Stimulated activated memory B cell treated with anti-CD40 and anti-IgM and Interleukin-4, amounts not matched to agents 10 μg/mL and 1 μg/mL and 100 μg/mL, for 72 hours (primary cell): Measurements from ENCODE around the gene ABLIM2.

ENCODE experiments used
- ATAC-seq: fragments of 150-1000 bp; cut with Tn5 transposase; 2 replicates; pipeline ENCODE4 v1.10.0; 2021
- H3K27ac Mint-ChIP-seq: one replicate; pipeline ENCODE4 v1.8.0; 2022; ENCODE audit warnings: mild to moderate bottlenecking, mixed read lengths
- H3K27me3 Mint-ChIP-seq: one replicate; pipeline ENCODE4 v1.8.0; 2022; ENCODE audit warnings: mixed read lengths
- H3K36me3 Mint-ChIP-seq: one replicate; pipeline ENCODE4 v1.8.0; 2022; ENCODE audit warnings: mixed read lengths
- H3K4me1 Mint-ChIP-seq: one replicate; pipeline ENCODE4 v1.8.0; 2022; ENCODE audit warnings: mixed read lengths
- H3K4me3 Mint-ChIP-seq: one replicate; pipeline ENCODE4 v1.8.0; 2022; ENCODE audit warnings: mild to moderate bottlenecking, moderate library complexity, mixed read lengths
- H3K9me3 Mint-ChIP-seq: one replicate; pipeline ENCODE4 v1.8.0; 2022; ENCODE audit warnings: mixed read lengths

The ABLIM2 gene

DNA sequence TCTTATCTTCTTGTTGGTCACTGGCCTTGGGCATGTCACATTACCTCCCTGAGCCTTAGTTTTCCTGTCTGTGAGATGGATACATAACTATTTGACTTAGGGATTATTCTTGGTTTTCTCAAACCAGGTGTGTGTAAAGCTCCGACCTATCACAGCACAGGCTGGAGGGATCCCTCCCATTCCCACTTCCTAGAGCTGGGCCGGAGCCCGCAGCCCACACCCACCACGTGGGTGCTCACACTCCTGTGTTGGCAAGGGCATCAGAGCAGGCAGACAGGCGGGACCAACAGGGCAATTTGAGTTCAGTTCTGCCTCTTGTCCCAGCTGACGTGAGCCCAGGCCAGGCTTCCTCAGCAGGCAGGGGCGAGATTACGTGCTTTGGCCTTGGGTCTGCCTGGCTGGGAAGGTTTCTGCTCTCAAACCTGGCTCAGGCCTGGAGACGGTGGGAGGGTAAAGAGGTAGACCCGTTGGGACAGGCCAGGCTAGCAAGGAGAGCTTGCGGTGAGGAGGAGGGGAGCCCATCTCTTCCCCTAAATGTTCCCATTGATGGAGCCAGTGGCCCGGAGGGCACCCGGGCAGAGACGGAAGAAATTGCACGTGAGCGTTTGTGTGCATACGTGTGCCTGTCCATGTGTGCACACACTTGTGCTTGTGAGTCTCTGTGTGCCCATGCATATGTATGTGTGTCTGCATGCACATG, 39.7 kb upstream of the ABLIM2 start:
- Mint-ChIP-seq H3K4me3 (peak overlapping the region; percentile 98), H3K4me1 (peaks cover 79% of the 10 kb centered on the region), H3K36me3 (peaks cover 13% of the 10 kb centered on the region), H3K9me3 (no peaks in the 10 kb centered on the region), H3K27ac (peak overlapping the region; percentile 98), H3K27me3 (no peaks in the 10 kb centered on the region)
- peak; percentile 2 for ATAC-seq

DNA sequence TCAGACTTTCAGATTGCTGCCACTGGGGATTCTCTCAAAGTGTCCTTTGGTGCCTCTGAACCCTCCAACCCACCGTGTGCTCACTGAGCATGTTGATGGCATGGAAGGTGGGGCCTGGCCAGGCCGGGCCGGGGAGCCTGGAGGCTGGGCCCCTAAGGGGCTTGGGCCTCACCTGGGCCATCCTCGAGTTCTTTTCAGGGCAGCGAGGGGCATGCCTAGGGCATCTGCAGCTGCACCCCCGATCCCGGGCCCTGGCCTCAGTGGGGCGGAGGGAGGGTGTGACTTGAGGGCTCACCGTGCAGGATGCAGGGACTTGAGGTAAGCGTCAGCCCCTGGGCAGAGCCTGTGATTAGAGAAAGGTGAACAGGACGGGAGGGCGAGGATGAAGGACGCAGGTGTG, 38.9 kb upstream of the ABLIM2 start:
- no peak overlapping the region for H3K4me3 Mint-ChIP-seq
- H3K36me3 Mint-ChIP-seq = peaks cover 13% of the 10 kb centered on the region
- ATAC-seq = no peak
- no peaks in the 10 kb centered on the region for H3K9me3 Mint-ChIP-seq
- peak overlapping the region; percentile 76 for H3K27ac Mint-ChIP-seq
- H3K27me3 Mint-ChIP-seq = no peaks in the 10 kb centered on the region
- H3K4me1 Mint-ChIP-seq = peaks cover 79% of the 10 kb centered on the region

DNA sequence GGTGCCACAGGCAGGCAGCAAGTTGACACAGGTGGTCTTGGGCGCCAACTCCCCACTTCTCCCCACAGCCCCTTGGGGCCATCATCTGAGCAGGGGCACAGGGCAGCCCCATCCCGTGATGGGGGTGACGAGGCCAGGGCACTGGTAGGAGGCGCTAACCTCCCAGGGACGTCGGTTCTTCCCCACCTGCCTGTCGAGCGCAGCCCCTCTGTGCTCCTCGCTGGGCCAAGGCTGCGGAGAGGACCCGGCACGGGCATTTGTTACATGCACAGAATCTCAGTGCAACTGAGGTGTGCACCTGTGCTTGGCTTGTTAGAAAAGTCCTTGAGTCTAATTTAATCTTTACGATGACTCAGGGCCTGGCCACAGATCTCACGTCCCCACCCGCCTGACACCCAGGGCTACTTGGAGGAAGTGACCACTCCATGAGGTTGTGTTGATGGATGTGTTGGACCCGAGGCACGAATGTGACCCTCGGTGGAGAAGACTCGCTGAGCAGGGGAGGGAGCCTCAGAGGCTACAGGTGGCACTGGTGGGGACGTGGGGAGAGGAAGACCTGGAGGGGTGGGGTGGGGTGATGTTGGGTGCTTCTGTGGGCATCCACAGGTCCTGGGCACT, 37.3 kb upstream of the ABLIM2 start:
- no peaks in the 10 kb centered on the region for H3K9me3 Mint-ChIP-seq
- H3K36me3 Mint-ChIP-seq = peaks cover 4% of the 10 kb centered on the region
- H3K27me3 Mint-ChIP-seq = peaks cover 5% of the 10 kb centered on the region
- H3K4me1 Mint-ChIP-seq = peaks cover 75% of the 10 kb centered on the region
- no peak overlapping the region for H3K4me3 Mint-ChIP-seq
- ATAC-seq = no peak
- peak overlapping the region; percentile 76 for H3K27ac Mint-ChIP-seq

DNA sequence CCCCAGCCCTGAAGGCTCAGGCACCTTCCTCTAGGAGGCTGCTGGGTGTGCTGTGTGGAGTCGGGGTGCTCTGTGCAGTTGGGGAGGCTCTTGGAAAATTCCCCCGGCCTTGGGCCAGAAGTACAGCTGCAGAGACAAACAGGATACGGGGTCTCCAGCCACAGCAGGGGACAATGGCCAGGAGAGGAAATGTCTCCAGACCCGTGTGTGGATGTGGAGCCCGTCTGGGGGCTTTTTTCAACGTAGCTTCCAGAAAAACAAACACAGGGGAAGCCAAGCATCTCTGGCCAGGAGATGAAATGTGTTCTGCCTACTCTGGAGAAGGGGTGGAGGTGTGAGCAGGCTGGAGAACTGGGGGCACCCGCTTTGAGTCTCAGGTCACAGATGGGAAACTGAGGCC, 36.8 kb upstream of the ABLIM2 start:
- Mint-ChIP-seq H3K9me3 (no peaks in the 10 kb centered on the region), H3K4me1 (peaks cover 75% of the 10 kb centered on the region), H3K27me3 (peaks cover 10% of the 10 kb centered on the region), H3K36me3 (no peaks in the 10 kb centered on the region), H3K4me3 (no peak overlapping the region), H3K27ac (peak overlapping the region; percentile 38)
- no peak for ATAC-seq

DNA sequence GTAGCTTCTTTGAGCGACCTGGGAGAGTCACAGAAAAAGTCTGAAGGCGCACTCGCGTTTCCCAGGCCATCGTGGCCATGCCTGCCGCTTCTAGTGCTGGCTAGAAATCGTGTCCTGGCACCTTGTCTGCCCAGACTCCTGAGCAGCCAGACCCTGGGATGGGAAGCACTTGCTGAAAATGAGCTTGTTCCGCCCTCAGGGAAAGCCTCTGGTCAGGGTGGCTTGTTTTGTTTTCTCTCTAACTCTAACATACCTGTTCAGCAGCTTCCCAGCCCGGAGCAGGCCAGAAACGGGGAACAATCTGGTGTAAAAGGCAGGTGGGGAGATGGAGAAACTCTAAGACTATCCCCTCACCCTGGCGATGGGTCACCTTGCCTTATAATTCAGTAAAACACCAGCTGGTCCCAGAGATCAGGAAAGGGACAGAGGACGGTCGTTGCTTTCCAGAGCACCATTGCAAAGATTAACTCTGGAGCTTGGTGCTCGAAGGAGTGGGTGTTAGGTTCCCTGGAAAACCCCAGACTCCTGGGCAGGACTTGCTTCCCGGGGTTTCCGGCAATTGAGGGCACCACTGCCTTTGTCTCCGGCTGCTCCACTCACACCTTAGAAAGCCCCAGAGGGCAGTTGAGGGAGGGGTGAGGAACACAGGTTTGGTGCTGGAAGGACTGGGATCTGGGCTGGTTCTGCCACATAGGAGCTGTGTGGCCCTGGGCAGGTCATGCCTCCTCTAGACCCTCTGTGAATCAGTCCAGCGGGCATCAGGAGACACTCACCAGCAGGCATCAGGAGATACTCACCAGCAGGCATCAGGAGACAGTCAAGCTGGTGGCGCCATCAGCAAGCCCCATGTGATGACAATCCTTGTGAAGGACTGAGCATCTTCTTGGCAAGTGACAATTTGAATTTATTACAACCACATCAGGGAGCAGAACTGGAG, 36.0 kb upstream of the ABLIM2 start:
- H3K27me3 Mint-ChIP-seq = peaks cover 18% of the 10 kb centered on the region
- ATAC-seq = no peak
- no peaks in the 10 kb centered on the region for H3K36me3 Mint-ChIP-seq
- H3K9me3 Mint-ChIP-seq = no peaks in the 10 kb centered on the region
- no peak overlapping the region for H3K4me3 Mint-ChIP-seq
- peak overlapping the region; percentile 38 for H3K27ac Mint-ChIP-seq
- H3K4me1 Mint-ChIP-seq = peaks cover 71% of the 10 kb centered on the region

DNA sequence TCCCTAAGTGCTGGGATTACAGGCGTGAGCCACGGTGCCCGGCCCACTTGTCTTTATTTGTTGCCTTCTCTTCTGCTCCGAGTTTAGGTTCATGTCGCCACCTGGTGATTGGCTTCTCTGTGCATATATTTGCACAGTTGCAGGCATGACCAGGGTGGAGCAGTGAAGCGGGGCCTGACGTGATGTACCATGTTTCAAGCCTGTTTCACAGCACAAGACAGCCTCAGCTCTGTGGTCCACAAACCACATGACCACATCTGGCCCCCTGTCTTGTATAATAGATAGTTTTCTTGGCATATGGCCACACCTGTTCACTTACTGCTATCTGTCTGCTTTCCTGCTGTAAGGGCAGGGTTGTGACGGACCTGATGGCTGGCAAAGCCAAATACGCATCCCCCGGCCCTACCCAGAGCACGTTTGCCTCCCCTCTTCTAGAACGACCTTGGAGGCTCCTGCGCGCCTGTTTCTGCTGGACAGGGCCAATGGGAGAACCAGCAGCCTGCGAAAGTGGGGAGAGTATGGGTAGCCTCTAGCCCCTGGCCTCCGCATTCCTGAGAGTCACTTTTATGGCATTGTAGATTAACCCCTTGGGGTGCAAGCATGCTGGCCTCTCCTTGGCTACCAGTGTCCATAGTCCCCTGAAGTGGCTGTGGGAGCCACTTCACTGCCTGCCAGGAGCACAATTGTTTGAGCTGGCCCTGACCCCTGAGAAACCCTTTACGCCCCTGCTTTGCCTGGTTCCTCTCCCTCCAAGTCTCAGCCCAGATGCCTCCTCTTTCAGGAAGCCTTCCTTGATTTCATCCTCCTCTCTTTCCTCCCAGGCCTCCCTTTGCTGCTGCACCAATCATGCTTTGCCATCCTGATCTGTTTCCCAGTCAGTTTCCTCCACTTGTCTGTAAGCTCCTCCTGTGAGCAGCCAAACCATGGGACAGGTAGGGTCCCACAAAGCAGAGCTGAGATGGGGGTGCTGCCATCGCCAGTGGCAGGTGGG, 34.4 kb upstream of the ABLIM2 start:
- peak; percentile 89 for ATAC-seq
- Mint-ChIP-seq H3K36me3 (no peaks in the 10 kb centered on the region), H3K4me1 (peaks cover 64% of the 10 kb centered on the region), H3K4me3 (no peak overlapping the region), H3K27ac (peak overlapping the region; percentile 67), H3K27me3 (peaks cover 34% of the 10 kb centered on the region), H3K9me3 (no peaks in the 10 kb centered on the region)

DNA sequence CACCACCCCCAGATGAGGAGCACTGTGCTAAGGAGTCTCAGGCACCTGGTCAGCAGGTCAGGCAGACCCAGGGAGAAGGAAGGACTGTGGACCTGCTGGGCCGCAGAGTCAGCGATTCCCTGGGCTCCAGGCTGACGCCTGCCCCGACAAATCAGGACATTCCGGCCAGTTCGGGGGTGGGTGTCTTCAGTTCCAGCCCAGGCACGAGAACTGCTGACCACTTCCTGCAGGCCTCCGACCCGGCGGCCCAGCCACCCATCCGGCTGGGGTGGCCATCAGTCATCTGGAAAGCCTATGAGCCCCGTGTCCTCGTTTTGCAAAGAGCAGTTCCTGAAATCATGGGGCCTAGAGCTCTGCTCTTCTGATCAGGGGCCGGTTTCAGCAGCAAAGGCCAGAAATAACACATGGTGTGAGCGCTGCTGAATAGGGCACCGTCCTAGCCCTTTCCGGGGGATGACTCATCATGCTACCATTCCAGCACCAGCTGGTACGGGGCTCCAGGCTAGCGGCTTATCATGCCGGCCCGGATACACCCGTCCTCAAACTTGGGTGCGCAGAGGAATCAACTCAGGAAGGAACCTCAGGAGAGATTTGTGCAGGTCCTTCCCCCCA, 32.6 kb upstream of the ABLIM2 start:
- Mint-ChIP-seq H3K27me3 (peaks cover 52% of the 10 kb centered on the region), H3K27ac (peak overlapping the region; percentile 82)
- peak; percentile 69 for ATAC-seq

GRCh38 chr4:8189551-8190466, 31.2 kb upstream of the ABLIM2 start:
- Mint-ChIP-seq H3K9me3 (no peaks in the 10 kb centered on the region), H3K36me3 (no peaks in the 10 kb centered on the region), H3K27ac (peak overlapping the region; percentile 42), H3K4me1 (peaks cover 41% of the 10 kb centered on the region), H3K27me3 (peaks cover 57% of the 10 kb centered on the region), H3K4me3 (no peak overlapping the region)
- no peak for ATAC-seq

More for the DNA sequence above, 32.6 kb upstream of the ABLIM2 start:
- peak overlapping the region; percentile 9 for H3K4me3 Mint-ChIP-seq
- no peaks in the 10 kb centered on the region for H3K36me3 Mint-ChIP-seq
- no peaks in the 10 kb centered on the region for H3K9me3 Mint-ChIP-seq
- H3K4me1 Mint-ChIP-seq = peaks cover 46% of the 10 kb centered on the region

GRCh38 chr4:8188743-8189550, 30.3 kb upstream of the ABLIM2 start:
- ATAC-seq = no peak
- H3K4me1 Mint-ChIP-seq = peaks cover 41% of the 10 kb centered on the region
- no peaks in the 10 kb centered on the region for H3K36me3 Mint-ChIP-seq
- no peak overlapping the region for H3K4me3 Mint-ChIP-seq
- no peaks in the 10 kb centered on the region for H3K9me3 Mint-ChIP-seq
- peaks cover 57% of the 10 kb centered on the region for H3K27me3 Mint-ChIP-seq
- peak overlapping the region; percentile 42 for H3K27ac Mint-ChIP-seq

- no peaks in the 10 kb centered on the region for H3K36me3 Mint-ChIP-seq
- H3K27ac Mint-ChIP-seq = no peak overlapping the region
- H3K9me3 Mint-ChIP-seq = no peaks in the 10 kb centered on the region
- H3K4me3 Mint-ChIP-seq = no peak overlapping the region
- no peak for ATAC-seq
- H3K27me3 Mint-ChIP-seq = peaks cover 57% of the 10 kb centered on the region
- peaks cover 35% of the 10 kb centered on the region for H3K4me1 Mint-ChIP-seq
Measured at GRCh38 chr4:8188085-8188484, 29.5 kb upstream of the ABLIM2 start.

DNA sequence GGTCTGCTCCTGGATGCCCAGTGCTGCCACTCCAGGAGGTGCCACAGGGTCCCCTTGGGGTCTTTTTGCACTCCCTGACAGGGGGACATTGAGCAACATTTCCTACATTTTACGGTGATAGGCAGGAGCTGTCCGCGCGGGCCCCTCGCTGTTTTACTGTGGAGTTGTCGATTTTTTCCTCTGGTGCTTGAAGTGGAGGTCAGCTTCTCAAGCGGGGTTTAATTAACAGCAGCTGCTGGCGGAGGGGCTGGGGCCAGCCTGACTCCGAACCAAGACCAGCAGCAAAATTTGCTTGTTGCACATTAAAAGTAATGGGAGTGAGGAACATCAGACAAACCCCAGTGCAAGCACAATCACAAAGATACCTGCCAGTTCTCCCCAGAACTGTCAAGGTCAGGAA, 27.3 kb upstream of the ABLIM2 start:
- Mint-ChIP-seq H3K27ac (no peak overlapping the region), H3K27me3 (peaks cover 52% of the 10 kb centered on the region), H3K36me3 (no peaks in the 10 kb centered on the region), H3K4me1 (peaks cover 17% of the 10 kb centered on the region), H3K4me3 (no peak overlapping the region), H3K9me3 (no peaks in the 10 kb centered on the region)
- no peak for ATAC-seq

DNA sequence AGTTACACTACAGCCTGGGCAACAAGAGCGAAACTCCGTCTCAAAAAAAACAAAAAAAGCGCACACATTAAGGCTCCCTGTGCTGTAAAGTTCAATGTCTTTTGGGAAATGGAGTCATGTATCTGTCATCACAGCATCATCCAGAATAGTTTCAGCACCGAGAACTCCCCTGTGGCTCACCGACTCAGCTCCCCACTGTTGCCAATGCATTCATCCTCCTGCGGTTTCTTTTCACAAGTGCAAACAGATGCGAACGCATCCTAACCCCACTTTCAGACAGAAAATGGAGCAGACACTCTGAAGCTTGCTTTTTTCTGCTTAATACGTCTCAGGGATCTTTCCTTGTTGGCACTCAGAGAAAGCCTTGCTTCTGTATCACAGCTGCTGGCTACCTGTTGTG, 26.7 kb upstream of the ABLIM2 start:
- no peak for ATAC-seq
- no peaks in the 10 kb centered on the region for H3K36me3 Mint-ChIP-seq
- peaks cover 11% of the 10 kb centered on the region for H3K4me1 Mint-ChIP-seq
- no peak overlapping the region for H3K27ac Mint-ChIP-seq
- H3K9me3 Mint-ChIP-seq = no peaks in the 10 kb centered on the region
- no peak overlapping the region for H3K4me3 Mint-ChIP-seq
- peaks cover 45% of the 10 kb centered on the region for H3K27me3 Mint-ChIP-seq

DNA sequence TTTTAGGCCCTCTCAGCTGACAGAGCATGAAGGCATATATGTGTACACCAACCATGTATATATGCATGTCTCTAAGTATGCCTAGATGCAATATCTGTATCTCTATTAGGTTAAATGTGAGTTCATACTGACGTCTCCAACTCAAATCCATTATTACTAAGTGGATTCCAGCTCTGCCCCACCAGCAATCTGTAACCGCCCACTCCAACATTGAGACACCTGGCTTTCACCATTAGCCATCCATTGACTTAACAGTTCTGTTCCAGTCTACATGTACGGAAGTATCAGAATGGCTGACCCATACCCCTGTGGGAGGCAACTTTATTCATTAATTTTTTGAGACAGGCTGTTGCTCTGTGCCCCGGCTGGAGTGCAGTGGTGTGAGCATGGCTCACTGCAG, 25.4 kb upstream of the ABLIM2 start:
- H3K9me3 Mint-ChIP-seq = no peaks in the 10 kb centered on the region
- peaks cover 33% of the 10 kb centered on the region for H3K27me3 Mint-ChIP-seq
- peaks cover 2% of the 10 kb centered on the region for H3K4me1 Mint-ChIP-seq
- no peak for ATAC-seq
- no peaks in the 10 kb centered on the region for H3K36me3 Mint-ChIP-seq
- no peak overlapping the region for H3K27ac Mint-ChIP-seq
- no peak overlapping the region for H3K4me3 Mint-ChIP-seq
